GM21576 (cell line): ENCODE measurements around the gene KIRREL3.

Experiments
- ATAC-seq: cut with Tn5 transposase; IDR thresholded peaks from one replicate; pipeline ENCODE4 v1.9.1; 2021; ENCODE audit warnings: mild to moderate bottlenecking, moderate library complexity; ENCODE audit not compliant: unreplicated experiment

Gene KIRREL3

GRCh38 chr11:126433244-126433846 is 567.2 kb downstream of the KIRREL3 start:
- ATAC-seq: no peak

GRCh38 chr11:126432525-126432924 is 568.0 kb downstream of the KIRREL3 start:
- ATAC-seq: no peak

GRCh38 chr11:126432065-126432461 is 568.5 kb downstream of the KIRREL3 start:
- no peak for ATAC-seq

GRCh38 chr11:126431401-126432064 is 569.0 kb downstream of the KIRREL3 start:
- ATAC-seq: no peak

GRCh38 chr11:126430581-126431335 is 569.8 kb downstream of the KIRREL3 start:
- ATAC-seq: no peak

- peak; percentile 71 for ATAC-seq
These were observed 573.5 kb downstream of the KIRREL3 start for GRCh38 chr11:126426820-126427749.

GRCh38 chr11:126426106-126426505 is 574.5 kb downstream of the KIRREL3 start:
- no peak for ATAC-seq

- ATAC-seq: no peak
These were observed 576.0 kb downstream of the KIRREL3 start for GRCh38 chr11:126424471-126425039.

- no peak for ATAC-seq
These were observed 576.8 kb downstream of the KIRREL3 start for GRCh38 chr11:126423743-126424142.

GRCh38 chr11:126423154-126423553 is 577.4 kb downstream of the KIRREL3 start:
- ATAC-seq: no peak

GRCh38 chr11:126422446-126422845 is 578.1 kb downstream of the KIRREL3 start:
- no peak for ATAC-seq

GRCh38 chr11:126421271-126421671 is 579.3 kb downstream of the KIRREL3 start:
- ATAC-seq: no peak

- ATAC-seq: no peak
These were observed 579.8 kb downstream of the KIRREL3 start for GRCh38 chr11:126420698-126421256.

- ATAC-seq: peak; percentile 84
These were observed 580.5 kb downstream of the KIRREL3 start for GRCh38 chr11:126419801-126420697.

- ATAC-seq: no peak
These were observed 581.7 kb downstream of the KIRREL3 start for GRCh38 chr11:126418887-126419286.

GRCh38 chr11:126417091-126417862 is 583.3 kb downstream of the KIRREL3 start:
- ATAC-seq: no peak

- peak; percentile 59 for ATAC-seq
These were observed 584.0 kb downstream of the KIRREL3 start for GRCh38 chr11:126416542-126417090.
